ENCODE results near the gene MMP23B. TPM values are rescaled to one million over a fixed set of nuclear protein-coding genes. Genes with fewer than 3 reads are reported as not detected.
A peak's percentile ranks its signal among the peaks of the same experiment; 100 is the strongest.
"Not testable (repeated sequence)": the region's sequence is repeated elsewhere in the genome, so short reads cannot be mapped to it uniquely, and the experiment has no call there.

Gene MMP23B
- 10 to 100 TPM in 1 of 4 donors, 1 to 10 TPM in 3; 1.2 to 16.5 (median 3.6) TPM for polyA plus RNA-seq
- long read RNA-seq, donor 1 = 0 reads
- long read RNA-seq, donor 2, partial matches to known transcripts = 0 of 2 reads
- long read RNA-seq, donor 2, other reads (novel, unspliced or antisense) = 0 of 2 reads
- long read RNA-seq, donor 3, partial matches to known transcripts = 83 of 92 reads
- long read RNA-seq, donor 3, other reads (novel, unspliced or antisense) = 6 of 92 reads
- long read RNA-seq, donor 4 = 0 reads
- long read RNA-seq, donor 5, partial matches to known transcripts = 0 of 1 reads
- long read RNA-seq, donor 5, other reads (novel, unspliced or antisense) = 0 of 1 reads
- long read RNA-seq, donor 6 = 0 reads
- long read RNA-seq, donor 7 = 0 reads
- long read RNA-seq, donor 8 = 0 reads
- long read RNA-seq, donor 9, partial matches to known transcripts = 0 of 2 reads
- long read RNA-seq, donor 9, other reads (novel, unspliced or antisense) = 0 of 2 reads
- long read RNA-seq, donor 10, transcript MMP23B-201 (8 exons, 1,326 nt) = major isoform, 6 of 9 reads
- long read RNA-seq, donor 10, partial matches to known transcripts = 0 of 9 reads
- long read RNA-seq, donor 10, other reads (novel, unspliced or antisense) = 0 of 9 reads

- DNase-seq = peak in 1 of 2 donors; percentile 45
- peak within 1 kb of the TSS in 2 of 3 donors; percentile 27 to 44 for H3K4me3 ChIP-seq (ENCODE audit: low read depth in 1 of 3, low read length in 3 of 3)
- peak within 1 kb of the TSS in 2 of 3 donors; percentile 67 to 76 for H3K27ac ChIP-seq (ENCODE audit: low read depth in 1 of 3, low read length in 2 of 3)
- peaks cover 0 to 25% (median under 1%) of the 10 kb centered on the region in 3 donors for H3K36me3 ChIP-seq (ENCODE audit: control insufficient read depth in 3 of 3, insufficient read depth in 2 of 3, low read depth in 1 of 3, low read length in 3 of 3)
- FAIRE-seq = no peak
- 1 to 3% (median 2%) methylated on average over 23 to 48 of the region's 48 CpGs for WGBS, 3 donors
- H3K27me3 ChIP-seq (ENCODE audit: control insufficient read depth in 3 of 3, insufficient read depth in 3 of 3, low read length in 3 of 3) = peaks cover 2 to 23% (median 4%) of the 10 kb centered on the region in 3 donors
- no peaks in the 10 kb centered on the region for H3K4me1 ChIP-seq (ENCODE audit: control insufficient read depth in 3 of 3, insufficient read depth in 2 of 3, low read depth in 1 of 3, low read length in 2 of 3)
- no peaks in the 10 kb centered on the region for H3K9me3 ChIP-seq (ENCODE audit: control insufficient read depth in 2 of 2, insufficient read depth in 1 of 2, low read depth in 1 of 2, low read length in 1 of 2)
These were observed at the start of gene MMP23B for GRCh38 chr1:1631782-1632420. TSS of gene MMP23B (plus strand) at chr1:1632173. CDS start at chr1:1632219, 46 bp downstream.

GRCh38 chr1:1582585-1583346 is 49.2 kb upstream of the MMP23B start:
- H3K36me3 ChIP-seq (ENCODE audit: control insufficient read depth in 3 of 3, insufficient read depth in 2 of 3, low read depth in 1 of 3, low read length in 3 of 3) = no peaks in the 10 kb centered on the region
- DNase-seq = no peak
- H3K9me3 ChIP-seq (ENCODE audit: control insufficient read depth in 2 of 2, insufficient read depth in 1 of 2, low read depth in 1 of 2, low read length in 1 of 2) = no peaks in the 10 kb centered on the region
- WGBS, 3 donors = 74 to 84% (median 80%) methylated on average over 9 of the region's 9 CpGs
- no peak overlapping the region for H3K4me3 ChIP-seq (ENCODE audit: low read depth in 1 of 3, low read length in 3 of 3)
- peaks cover 0 to 3% (median 0%) of the 10 kb centered on the region in 3 donors for H3K4me1 ChIP-seq (ENCODE audit: control insufficient read depth in 3 of 3, insufficient read depth in 2 of 3, low read depth in 1 of 3, low read length in 2 of 3)
- no peak overlapping the region for H3K27ac ChIP-seq (ENCODE audit: low read depth in 1 of 3, low read length in 2 of 3)
- H3K27me3 ChIP-seq (ENCODE audit: control insufficient read depth in 3 of 3, insufficient read depth in 3 of 3, low read length in 3 of 3) = peaks cover 0 to 34% (median 0%) of the 10 kb centered on the region in 3 donors
- no peak for FAIRE-seq

- FAIRE-seq (no peak), DNase-seq (no peak)
- Histone ChIP-seq H3K36me3 (ENCODE audit: control insufficient read depth in 3 of 3, insufficient read depth in 2 of 3, low read depth in 1 of 3, low read length in 3 of 3) (no peaks in the 10 kb centered on the region), H3K27me3 (ENCODE audit: control insufficient read depth in 3 of 3, insufficient read depth in 3 of 3, low read length in 3 of 3) (peaks cover 0 to 34% (median 0%) of the 10 kb centered on the region in 3 donors), H3K9me3 (ENCODE audit: control insufficient read depth in 2 of 2, insufficient read depth in 1 of 2, low read depth in 1 of 2, low read length in 1 of 2) (no peaks in the 10 kb centered on the region), H3K27ac (ENCODE audit: low read depth in 1 of 3, low read length in 2 of 3) (no peak overlapping the region), H3K4me1 (ENCODE audit: control insufficient read depth in 3 of 3, insufficient read depth in 2 of 3, low read depth in 1 of 3, low read length in 2 of 3) (no peaks in the 10 kb centered on the region), H3K4me3 (ENCODE audit: low read depth in 1 of 3, low read length in 3 of 3) (no peak overlapping the region)
- 84 to 86% (median 84%) methylated on average over 23 of the region's 23 CpGs for WGBS, 3 donors
These were observed 48.5 kb upstream of the MMP23B start for GRCh38 chr1:1583347-1584010.

GRCh38 chr1:1591452-1591851 is 40.5 kb upstream of the MMP23B start:
- Histone ChIP-seq H3K27ac (ENCODE audit: low read depth in 1 of 3, low read length in 2 of 3) (no peak overlapping the region), H3K4me1 (ENCODE audit: control insufficient read depth in 3 of 3, insufficient read depth in 2 of 3, low read depth in 1 of 3, low read length in 2 of 3) (no peaks in the 10 kb centered on the region), H3K36me3 (ENCODE audit: control insufficient read depth in 3 of 3, insufficient read depth in 2 of 3, low read depth in 1 of 3, low read length in 3 of 3) (no peaks in the 10 kb centered on the region), H3K27me3 (ENCODE audit: control insufficient read depth in 3 of 3, insufficient read depth in 3 of 3, low read length in 3 of 3) (peaks cover 0 to 14% (median 0%) of the 10 kb centered on the region in 3 donors), H3K9me3 (ENCODE audit: control insufficient read depth in 2 of 2, insufficient read depth in 1 of 2, low read depth in 1 of 2, low read length in 1 of 2) (no peaks in the 10 kb centered on the region), H3K4me3 (ENCODE audit: low read depth in 1 of 3, low read length in 3 of 3) (no peak overlapping the region)
- DNase-seq (no peak), FAIRE-seq (no peak)
- WGBS, 3 donors = 85 to 87% (median 86%) methylated on average over 13 of the region's 13 CpGs

GRCh38 chr1:1593834-1594601 is 38.0 kb upstream of the MMP23B start:
- H3K36me3 ChIP-seq (ENCODE audit: control insufficient read depth in 3 of 3, insufficient read depth in 2 of 3, low read depth in 1 of 3, low read length in 3 of 3) = no peaks in the 10 kb centered on the region
- H3K27me3 ChIP-seq (ENCODE audit: control insufficient read depth in 3 of 3, insufficient read depth in 3 of 3, low read length in 3 of 3) = peaks cover 3 to 39% (median 6%) of the 10 kb centered on the region in 3 donors
- H3K4me1 ChIP-seq (ENCODE audit: control insufficient read depth in 3 of 3, insufficient read depth in 2 of 3, low read depth in 1 of 3, low read length in 2 of 3) = peaks cover 0 to 5% (median 0%) of the 10 kb centered on the region in 3 donors
- peak in 1 of 2 donors; percentile 1 for DNase-seq
- no peaks in the 10 kb centered on the region for H3K9me3 ChIP-seq (ENCODE audit: control insufficient read depth in 2 of 2, insufficient read depth in 1 of 2, low read depth in 1 of 2, low read length in 1 of 2)
- no peak overlapping the region for H3K27ac ChIP-seq (ENCODE audit: low read depth in 1 of 3, low read length in 2 of 3)
- 80 to 86% (median 85%) methylated on average over 22 to 24 of the region's 24 CpGs for WGBS, 3 donors
- H3K4me3 ChIP-seq (ENCODE audit: low read depth in 1 of 3, low read length in 3 of 3) = no peak overlapping the region
- no peak for FAIRE-seq

- Histone ChIP-seq H3K27me3 (ENCODE audit: control insufficient read depth in 3 of 3, insufficient read depth in 3 of 3, low read length in 3 of 3) (peaks cover 3 to 42% (median 6%) of the 10 kb centered on the region in 3 donors), H3K4me1 (ENCODE audit: control insufficient read depth in 3 of 3, insufficient read depth in 2 of 3, low read depth in 1 of 3, low read length in 2 of 3) (peaks cover 0 to 5% (median 0%) of the 10 kb centered on the region in 3 donors), H3K9me3 (ENCODE audit: control insufficient read depth in 2 of 2, insufficient read depth in 1 of 2, low read depth in 1 of 2, low read length in 1 of 2) (no peaks in the 10 kb centered on the region), H3K4me3 (ENCODE audit: low read depth in 1 of 3, low read length in 3 of 3) (no peak overlapping the region), H3K36me3 (ENCODE audit: control insufficient read depth in 3 of 3, insufficient read depth in 2 of 3, low read depth in 1 of 3, low read length in 3 of 3) (no peaks in the 10 kb centered on the region), H3K27ac (ENCODE audit: low read depth in 1 of 3, low read length in 2 of 3) (no peak overlapping the region)
- 36 to 58% (median 48%) methylated on average over 10 of the region's 10 CpGs for WGBS, 3 donors
- FAIRE-seq (no peak), DNase-seq (peak in 1 of 2 donors; percentile 17)
These were observed 37.2 kb upstream of the MMP23B start for GRCh38 chr1:1594602-1595260.

GRCh38 chr1:1595341-1595740 is 36.6 kb upstream of the MMP23B start:
- WGBS, 3 donors = 70 to 89% (median 78%) methylated on average over 2 of the region's 2 CpGs

More at GRCh38 chr1:1595341-1595740, 36.6 kb upstream of the MMP23B start:
- H3K9me3 ChIP-seq (ENCODE audit: control insufficient read depth in 2 of 2, insufficient read depth in 1 of 2, low read depth in 1 of 2, low read length in 1 of 2); DNase-seq; H3K4me3 ChIP-seq (ENCODE audit: low read depth in 1 of 3, low read length in 3 of 3); H3K27ac ChIP-seq (ENCODE audit: low read depth in 1 of 3, low read length in 2 of 3); FAIRE-seq; H3K36me3 ChIP-seq (ENCODE audit: control insufficient read depth in 3 of 3, insufficient read depth in 2 of 3, low read depth in 1 of 3, low read length in 3 of 3); H3K4me1 ChIP-seq (ENCODE audit: control insufficient read depth in 3 of 3, insufficient read depth in 2 of 3, low read depth in 1 of 3, low read length in 2 of 3): not testable (repeated sequence)
- peaks cover 3 to 45% (median 6%) of the 10 kb centered on the region in 3 donors for H3K27me3 ChIP-seq (ENCODE audit: control insufficient read depth in 3 of 3, insufficient read depth in 3 of 3, low read length in 3 of 3)
